ENCODE measurements around the gene SLC10A6.

Gene SLC10A6

DNA sequence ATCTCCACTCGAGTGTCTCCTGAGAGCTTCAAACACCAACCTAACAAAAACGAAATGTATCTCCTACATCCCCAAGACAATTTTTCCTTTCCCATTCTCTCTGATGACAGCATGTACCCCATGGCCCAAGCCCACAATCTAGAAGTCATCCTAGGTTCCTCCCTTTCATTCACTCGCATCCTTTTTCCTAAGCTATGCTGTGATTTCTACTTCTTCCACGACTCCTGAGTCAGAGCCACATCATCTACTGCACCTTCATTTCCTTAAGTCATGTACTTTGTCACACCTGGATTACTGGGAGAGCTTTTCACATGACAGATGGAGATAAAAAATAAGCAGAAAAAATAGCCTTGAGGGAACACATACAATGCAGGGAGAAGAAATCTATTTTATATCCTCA, 23.0 kb upstream of the SLC10A6 start:
- Histone ChIP-seq H3K9ac (no peak overlapping the region), H3K4me3 (IDR thresholded peaks at IDR 0.05; ENCODE audit: insufficient read depth, low read depth, low read length) (no peak overlapping the region), H3K4me1 (ENCODE audit: low read depth, poor library complexity, severe bottlenecking) (no peaks in the 10 kb centered on the region), H4K20me1 (ENCODE audit: insufficient read depth) (no peaks in the 10 kb centered on the region), H3K27ac (no peak overlapping the region), H3K79me2 (ENCODE audit: insufficient read depth, low read depth) (no peaks in the 10 kb centered on the region), H3K36me3 (ENCODE audit: insufficient read depth) (no peaks in the 10 kb centered on the region), H2AFZ (ENCODE audit: low read depth) (no peak overlapping the region), H3K27me3 (ENCODE audit: insufficient read depth, low read depth) (no peaks in the 10 kb centered on the region), H3K4me2 (no peak overlapping the region)
- TF ChIP-seq, protein P1, sequence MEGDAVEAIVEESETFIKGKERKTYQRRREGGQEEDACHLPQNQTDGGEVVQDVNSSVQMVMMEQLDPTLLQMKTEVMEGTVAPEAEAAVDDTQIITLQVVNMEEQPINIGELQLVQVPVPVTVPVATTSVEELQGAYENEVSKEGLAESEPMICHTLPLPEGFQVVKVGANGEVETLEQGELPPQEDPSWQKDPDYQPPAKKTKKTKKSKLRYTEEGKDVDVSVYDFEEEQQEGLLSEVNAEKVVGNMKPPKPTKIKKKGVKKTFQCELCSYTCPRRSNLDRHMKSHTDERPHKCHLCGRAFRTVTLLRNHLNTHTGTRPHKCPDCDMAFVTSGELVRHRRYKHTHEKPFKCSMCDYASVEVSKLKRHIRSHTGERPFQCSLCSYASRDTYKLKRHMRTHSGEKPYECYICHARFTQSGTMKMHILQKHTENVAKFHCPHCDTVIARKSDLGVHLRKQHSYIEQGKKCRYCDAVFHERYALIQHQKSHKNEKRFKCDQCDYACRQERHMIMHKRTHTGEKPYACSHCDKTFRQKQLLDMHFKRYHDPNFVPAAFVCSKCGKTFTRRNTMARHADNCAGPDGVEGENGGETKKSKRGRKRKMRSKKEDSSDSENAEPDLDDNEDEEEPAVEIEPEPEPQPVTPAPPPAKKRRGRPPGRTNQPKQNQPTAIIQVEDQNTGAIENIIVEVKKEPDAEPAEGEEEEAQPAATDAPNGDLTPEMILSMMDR (conservative IDR thresholded peaks at IDR 0.05; ENCODE audit: low read depth, low read length): no peak

DNA sequence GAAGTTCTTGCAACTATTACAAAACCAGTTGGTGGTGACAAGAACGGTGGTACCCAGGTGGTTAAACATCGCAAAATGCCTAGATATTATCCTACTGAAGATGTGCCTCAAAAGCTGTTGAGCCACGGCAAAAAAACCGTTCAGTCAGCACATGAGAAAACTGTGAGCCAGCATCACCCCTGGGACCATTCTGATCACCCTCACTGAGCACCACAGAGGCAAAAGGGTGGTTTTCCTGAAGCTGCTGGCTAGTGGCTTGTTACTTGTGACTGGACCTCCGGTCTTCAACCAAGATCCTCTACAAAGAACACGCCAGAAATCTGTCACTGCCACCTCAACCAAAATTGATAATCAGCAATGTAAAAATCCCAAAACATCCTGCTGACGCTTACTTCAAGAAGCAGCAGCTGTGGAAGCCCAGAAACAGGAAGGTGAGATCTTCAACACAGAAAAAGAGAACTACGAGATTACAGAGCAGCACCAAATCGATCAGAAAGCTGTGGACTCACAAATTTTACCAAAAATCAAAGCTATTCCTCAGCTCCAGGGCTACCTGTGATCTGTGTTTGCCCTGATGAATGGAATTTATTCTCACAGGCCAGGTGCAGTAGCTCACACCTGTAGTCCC, 21.4 kb upstream of the SLC10A6 start:
- Histone ChIP-seq H3K4me2 (no peak overlapping the region), H3K79me2 (ENCODE audit: insufficient read depth, low read depth) (no peaks in the 10 kb centered on the region), H2AFZ (ENCODE audit: low read depth) (no peak overlapping the region), H3K27ac (no peak overlapping the region), H3K36me3 (ENCODE audit: insufficient read depth) (no peaks in the 10 kb centered on the region), H3K9ac (no peak overlapping the region), H3K27me3 (ENCODE audit: insufficient read depth, low read depth) (no peaks in the 10 kb centered on the region), H3K4me1 (ENCODE audit: low read depth, poor library complexity, severe bottlenecking) (no peaks in the 10 kb centered on the region), H4K20me1 (ENCODE audit: insufficient read depth) (no peaks in the 10 kb centered on the region), H3K4me3 (IDR thresholded peaks at IDR 0.05; ENCODE audit: insufficient read depth, low read depth, low read length) (no peak overlapping the region)
- TF ChIP-seq, protein P1 (conservative IDR thresholded peaks at IDR 0.05; ENCODE audit: low read depth, low read length): no peak

DNA sequence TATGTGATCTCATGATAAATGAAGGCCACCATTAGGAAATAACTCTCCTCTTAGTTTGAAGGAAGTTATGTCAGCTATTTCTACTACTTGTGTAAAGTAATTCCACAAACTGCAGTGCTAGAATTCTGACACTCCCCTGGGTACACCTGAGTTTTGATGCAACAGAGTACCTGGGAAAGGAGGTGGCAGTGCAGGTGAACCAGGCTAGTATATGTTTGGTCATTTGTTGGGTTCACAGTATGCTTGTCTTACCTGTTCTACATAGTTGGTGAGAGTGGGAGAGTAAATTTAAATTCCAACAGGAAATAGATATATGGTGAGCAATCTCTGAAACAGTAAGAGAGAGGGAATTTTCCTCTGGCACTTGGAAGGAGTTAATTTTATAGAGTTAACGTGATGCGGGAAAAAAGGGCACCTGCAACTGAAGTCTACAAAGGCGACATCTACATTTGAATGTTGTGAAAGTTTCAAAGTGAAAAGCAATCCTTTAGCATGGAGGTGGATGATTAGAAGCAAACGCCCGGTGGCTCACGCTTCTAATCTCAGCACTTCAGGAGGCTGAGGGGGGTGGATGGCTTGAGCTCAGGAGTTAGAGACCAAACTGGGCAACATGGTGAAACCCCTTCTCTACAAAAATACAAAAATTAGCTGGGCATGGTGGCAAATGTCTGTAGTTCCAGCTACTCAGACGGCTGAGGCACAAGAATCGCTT, 8.3 kb upstream of the SLC10A6 start:
- H3K4me1 ChIP-seq (ENCODE audit: low read depth, poor library complexity, severe bottlenecking): no peaks in the 10 kb centered on the region
- no peak overlapping the region for H3K4me3 ChIP-seq (IDR thresholded peaks at IDR 0.05; ENCODE audit: insufficient read depth, low read depth, low read length)
- no peak overlapping the region for H3K4me2 ChIP-seq
- H3K79me2 ChIP-seq (ENCODE audit: insufficient read depth, low read depth): no peaks in the 10 kb centered on the region
- TF ChIP-seq, protein P1 (conservative IDR thresholded peaks at IDR 0.05; ENCODE audit: low read depth, low read length): no peak
- H3K27me3 ChIP-seq (ENCODE audit: insufficient read depth, low read depth): no peaks in the 10 kb centered on the region
- H3K27ac ChIP-seq: no peak overlapping the region
- no peak overlapping the region for H3K9ac ChIP-seq
- H2AFZ ChIP-seq (ENCODE audit: low read depth): no peak overlapping the region
- no peaks in the 10 kb centered on the region for H3K36me3 ChIP-seq (ENCODE audit: insufficient read depth)
- no peaks in the 10 kb centered on the region for H4K20me1 ChIP-seq (ENCODE audit: insufficient read depth)

DNA sequence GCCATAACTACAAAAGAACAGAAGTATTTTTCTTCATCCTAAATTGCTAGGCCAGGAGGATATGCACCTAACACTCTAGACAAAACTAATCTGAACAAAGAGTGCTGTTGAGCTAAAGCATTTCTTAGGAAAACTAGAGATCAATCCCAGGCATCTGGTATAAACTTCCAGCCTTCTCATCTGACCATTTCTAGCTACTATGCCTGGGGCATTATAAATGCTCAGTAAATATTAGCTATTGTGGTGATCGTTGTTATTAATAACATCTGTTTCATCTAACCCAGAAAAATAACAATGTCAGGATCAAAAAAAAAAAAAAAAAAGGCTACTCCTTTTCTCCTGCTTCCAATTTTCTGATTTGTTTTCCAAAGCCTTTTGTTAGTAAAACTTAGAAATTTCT, 7.7 kb upstream of the SLC10A6 start:
- H3K4me1 ChIP-seq (ENCODE audit: low read depth, poor library complexity, severe bottlenecking): no peaks in the 10 kb centered on the region
- H3K27me3 ChIP-seq (ENCODE audit: insufficient read depth, low read depth): no peaks in the 10 kb centered on the region
- H3K36me3 ChIP-seq (ENCODE audit: insufficient read depth): no peaks in the 10 kb centered on the region
- H4K20me1 ChIP-seq (ENCODE audit: insufficient read depth): no peaks in the 10 kb centered on the region
- TF ChIP-seq, protein P1 (conservative IDR thresholded peaks at IDR 0.05; ENCODE audit: low read depth, low read length): no peak
- no peak overlapping the region for H3K27ac ChIP-seq
- H3K9ac ChIP-seq: no peak overlapping the region
- H2AFZ ChIP-seq (ENCODE audit: low read depth): no peak overlapping the region
- no peaks in the 10 kb centered on the region for H3K79me2 ChIP-seq (ENCODE audit: insufficient read depth, low read depth)
- H3K4me2 ChIP-seq: no peak overlapping the region
- no peak overlapping the region for H3K4me3 ChIP-seq (IDR thresholded peaks at IDR 0.05; ENCODE audit: insufficient read depth, low read depth, low read length)

Measured in KMS-11 (cell line).